GM15510 (cell line): Measurements from ENCODE around the gene GPAT3.

Source experiments
- POLR2A ChIP-seq: IDR thresholded peaks from 3 replicates; pipeline ENCODE4 v1.6.1; 2011; ENCODE audit warnings: borderline replicate concordance; ENCODE audit not compliant: insufficient read length; ENCODE audit errors: extremely low read depth

The GPAT3 gene

GRCh38 chr4:83535520-83536361, at the start of gene GPAT3:
Gene GPAT3, plus strand, starts transcription at chr4:83536108. Its CDS starts 515 bp downstream, at chr4:83536623.
- no peak for TF ChIP-seq POLR2A

GRCh38 chr4:83486457-83487129, 49.3 kb upstream of the GPAT3 start:
- TF ChIP-seq POLR2A: no peak

DNA sequence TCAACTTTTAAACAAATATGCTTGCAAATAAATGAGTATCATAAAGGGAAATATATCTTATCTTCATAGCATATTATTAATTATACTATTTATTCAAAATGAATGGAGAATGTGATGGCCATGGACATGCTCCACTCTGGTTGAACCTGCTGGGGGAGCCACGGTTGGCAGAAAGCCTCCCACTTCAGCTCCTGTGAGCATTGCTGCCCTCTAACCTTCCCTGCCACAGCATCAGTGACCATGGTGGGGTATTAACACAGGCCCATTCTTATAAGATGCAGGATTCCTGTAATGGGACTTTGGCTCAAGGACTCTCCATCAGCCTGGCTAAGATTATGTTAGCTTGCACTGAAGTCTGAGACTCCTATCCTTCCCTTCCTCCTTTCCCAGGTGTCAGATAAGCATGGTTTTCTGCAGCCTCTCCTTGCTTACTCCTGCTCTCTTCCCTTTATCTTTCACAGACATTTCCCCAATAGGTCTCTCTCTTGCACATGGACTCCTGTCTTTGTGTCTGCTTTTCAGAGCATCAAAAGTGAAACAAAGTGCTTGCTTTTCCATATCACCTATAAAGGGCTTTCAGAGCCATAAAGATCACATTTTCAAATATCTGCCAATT, 46.1 kb upstream of the GPAT3 start:
- no peak for TF ChIP-seq POLR2A

GRCh38 chr4:83490876-83491450, 44.9 kb upstream of the GPAT3 start:
- TF ChIP-seq POLR2A: no peak

DNA sequence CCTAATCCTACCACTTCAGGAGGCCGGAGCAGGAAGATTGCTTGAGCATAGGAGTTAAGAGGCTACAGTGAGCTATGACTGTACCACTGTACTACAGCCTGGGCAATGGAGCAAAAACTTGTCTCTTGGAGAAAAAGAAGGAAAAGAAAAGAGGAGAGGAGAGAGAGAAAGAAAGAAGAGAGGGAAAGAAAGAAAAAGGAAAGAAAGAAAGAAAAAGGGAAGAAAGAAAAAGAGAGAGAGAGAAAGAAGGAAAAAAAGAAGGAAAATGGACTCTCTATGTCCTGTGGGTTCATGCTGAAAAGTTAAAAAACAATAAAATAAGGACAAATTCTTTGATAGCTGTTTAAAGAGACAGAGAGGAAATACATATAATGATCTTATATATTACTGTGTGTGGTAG, 37.7 kb upstream of the GPAT3 start:
- TF ChIP-seq POLR2A: no peak

- no peak for TF ChIP-seq POLR2A
These were observed 31.9 kb upstream of the GPAT3 start for GRCh38 chr4:83503974-83504373.

DNA sequence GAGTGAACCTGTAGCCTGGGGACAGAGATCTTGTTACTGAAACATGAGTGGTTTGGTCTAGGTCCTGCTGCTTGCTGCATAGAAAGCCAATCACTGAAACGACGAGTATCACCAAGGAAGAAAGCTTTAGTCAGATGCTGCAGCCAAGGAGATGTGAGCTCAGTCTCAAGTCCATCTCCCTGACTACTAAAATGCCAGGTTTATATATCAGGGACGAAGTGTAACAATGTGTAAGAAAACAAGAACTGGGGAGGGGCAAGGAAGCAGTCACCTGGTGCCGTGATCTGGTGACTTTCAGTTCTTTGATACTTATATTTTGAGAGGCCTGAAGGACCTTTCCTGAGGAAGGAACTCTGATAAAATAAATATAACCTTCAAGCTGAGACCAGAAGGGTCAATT, 31.4 kb upstream of the GPAT3 start:
- no peak for TF ChIP-seq POLR2A

DNA sequence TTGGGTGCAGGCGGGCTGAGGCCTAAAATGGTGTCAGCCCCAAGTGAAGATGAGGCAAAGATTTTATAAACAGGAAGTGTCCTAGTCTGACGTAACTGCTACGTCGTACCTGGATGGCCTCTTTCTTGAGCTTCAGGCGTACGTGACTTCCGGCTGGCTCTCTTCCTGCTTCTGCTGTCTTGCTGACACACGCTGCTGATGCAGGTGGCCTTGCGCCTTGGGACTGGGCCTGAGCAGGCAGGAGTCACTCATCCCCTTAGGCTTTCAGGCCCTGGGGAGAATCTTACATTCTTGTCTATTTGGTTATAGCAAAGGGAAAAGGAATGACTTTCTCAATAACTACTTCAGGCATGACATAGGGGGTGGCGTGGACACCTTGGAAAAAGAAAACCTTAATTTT, 30.9 kb upstream of the GPAT3 start:
- no peak for TF ChIP-seq POLR2A

DNA sequence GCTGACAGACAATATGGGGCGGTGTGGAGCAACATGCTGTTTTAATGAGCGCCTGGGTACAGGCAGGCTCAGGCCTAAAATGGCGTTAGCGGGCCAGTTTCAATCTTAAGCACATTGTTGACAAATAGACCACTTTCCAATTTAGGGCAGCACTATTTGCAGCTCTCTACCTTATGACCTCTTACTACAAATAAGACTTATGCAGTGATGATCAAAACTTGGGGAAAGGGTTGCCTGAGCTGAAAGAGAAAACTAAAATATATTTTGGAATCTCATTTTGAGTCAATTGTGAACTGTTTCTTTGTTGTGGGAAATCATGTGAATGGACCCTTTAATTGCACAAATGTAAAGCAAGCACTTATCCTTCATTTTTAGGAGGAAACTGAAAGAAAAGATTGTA, 25.5 kb upstream of the GPAT3 start:
- TF ChIP-seq POLR2A: no peak

DNA sequence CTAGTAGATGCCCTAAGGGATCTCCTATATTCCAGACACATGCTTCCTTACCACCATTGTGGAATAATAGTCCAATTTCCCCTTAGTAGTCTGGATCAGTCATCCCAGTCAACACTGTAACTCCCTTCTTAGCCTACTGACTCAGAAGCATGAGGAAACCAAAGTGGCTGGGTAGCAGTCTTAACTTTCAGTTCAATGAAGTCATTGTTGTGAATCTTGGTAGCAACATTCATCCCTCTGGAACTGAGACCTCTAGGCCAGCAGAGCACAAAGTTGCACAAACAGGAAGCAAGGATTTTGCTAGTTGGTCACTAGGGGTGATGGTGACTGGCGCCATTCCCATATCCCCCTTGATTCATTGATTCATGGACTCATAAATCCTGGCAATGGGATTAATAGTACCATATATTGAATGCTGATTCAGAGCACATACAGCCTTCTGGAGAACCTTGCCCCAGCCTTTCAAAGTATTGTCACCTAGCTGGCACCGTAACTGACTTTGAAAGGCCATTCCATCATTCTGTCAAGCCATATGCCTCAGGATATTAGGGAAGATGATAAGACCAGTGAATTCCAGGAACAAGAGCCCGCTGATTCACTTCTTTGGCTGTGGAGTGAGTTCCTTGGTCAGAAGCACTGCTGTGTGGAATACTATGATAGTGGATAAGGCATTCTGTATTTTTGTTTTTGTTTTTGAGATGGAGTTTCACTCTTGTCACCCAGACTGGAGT, 19.7 kb upstream of the GPAT3 start:
- no peak for TF ChIP-seq POLR2A

DNA sequence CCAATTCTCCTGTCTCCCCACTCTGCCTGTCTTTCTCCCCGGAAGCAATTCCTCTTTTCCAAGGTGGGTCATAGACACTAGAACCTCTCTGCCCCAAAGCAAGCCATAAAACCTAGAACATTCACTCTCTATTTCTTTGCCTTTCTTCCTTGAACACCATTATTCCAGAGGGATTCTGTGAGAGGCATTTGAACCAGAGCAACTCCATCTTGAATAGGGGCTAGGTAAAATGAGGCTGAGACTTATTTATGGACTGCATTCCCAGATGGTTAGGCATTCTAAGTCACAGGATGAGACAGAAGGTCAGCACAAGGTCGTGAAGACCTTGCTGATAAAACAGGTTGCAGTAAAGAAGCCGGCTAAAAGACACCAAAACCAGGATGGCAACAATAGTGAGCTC, 13.7 kb upstream of the GPAT3 start:
- no peak for TF ChIP-seq POLR2A

- TF ChIP-seq POLR2A: no peak
These were observed 8.2 kb upstream of the GPAT3 start for GRCh38 chr4:83527671-83528070.

- TF ChIP-seq POLR2A: no peak
These were observed 709 bp downstream of the GPAT3 start for GRCh38 chr4:83536362-83537272.

DNA sequence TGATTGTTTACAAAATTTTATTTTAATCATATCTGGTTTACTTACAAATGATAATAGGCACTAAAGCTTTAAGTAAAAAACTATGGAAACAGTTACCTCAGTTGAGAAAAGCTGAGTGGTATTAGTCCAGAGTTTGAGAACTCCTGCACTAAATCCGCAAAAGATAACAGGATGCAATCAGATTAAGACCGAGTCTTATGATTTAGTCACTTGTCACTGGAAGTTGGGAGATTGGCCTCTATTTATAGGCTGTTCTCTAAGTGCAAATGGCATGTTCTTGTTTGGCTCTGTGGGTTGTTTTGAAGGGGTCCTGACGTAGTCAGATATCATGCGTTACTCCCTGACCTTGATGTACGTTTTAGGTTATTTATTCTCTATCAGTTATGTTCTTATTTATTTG, 6.3 kb downstream of the GPAT3 start:
- TF ChIP-seq POLR2A: no peak
